H1 (cell line): ENCODE data around the gene SEMA3C. TPM values are rescaled to one million over a fixed set of nuclear protein-coding genes. Genes with fewer than 3 reads are reported as not detected.

Source experiments
- CTCF ChIA-PET: fragments of 300-600 bp; sonication (Branson Sonifier 250); formaldehyde crosslinking; loops from one replicate; lab custom pipeline; 2021; ENCODE audit not compliant: partially characterized antibody; lab: Charles Lee
- POLR2A ChIA-PET: fragments of 300-600 bp; sonication (Branson Sonifier 250); formaldehyde crosslinking; loops from one replicate; lab custom pipeline; 2021; ENCODE audit warnings: inconsistent platforms; ENCODE audit not compliant: partially characterized antibody; lab: Charles Lee
- DNase-seq, 2 experiments: peaks; one replicate each; pipeline versions ENCODE4 v3.0.0 to v3.0.0-alpha.2; 2010 to 2022; ENCODE audit warnings: low spot score in 2 of 2, low read depth in 1 of 2, mixed read lengths in 1 of 2
- FAIRE-seq: peaks from 2 replicates; lab custom pipeline; 2011; peaks lifted over from hg19 to GRCh38; lab: Jason Lieb, UNC
- H2AFZ ChIP-seq: 2 replicates; pipeline ENCODE4 v1.8.1; 2012; ENCODE audit warnings: low read length, inconsistent platforms
- H2AK5ac ChIP-seq: 2 replicates; pipeline ENCODE4 v1.6.1; 2013; ENCODE audit warnings: low read depth, low read length
- H2BK120ac ChIP-seq: replicated peaks from 2 replicates; pipeline ENCODE3; 2013; ENCODE audit warnings: low read depth, low read length, inconsistent platforms
- H2BK12ac ChIP-seq: 2 replicates; pipeline ENCODE4 v1.6.1; 2013; ENCODE audit warnings: low read depth, low read length
- H2BK15ac ChIP-seq: 2 replicates; pipeline ENCODE4 v1.6.1; 2013; ENCODE audit warnings: low read length
- H2BK20ac ChIP-seq: 2 replicates; pipeline ENCODE4 v1.6.1; 2013; ENCODE audit warnings: low read length
- H2BK5ac ChIP-seq: 2 replicates; pipeline ENCODE4 v1.6.1; 2013; ENCODE audit warnings: low read depth, low read length
- H3K14ac ChIP-seq: 2 replicates; pipeline ENCODE4 v1.6.1; 2013; ENCODE audit warnings: inconsistent platforms; ENCODE audit not compliant: insufficient read length
- H3K18ac ChIP-seq: 2 replicates; pipeline ENCODE4 v1.6.1; 2013; ENCODE audit warnings: low read length; ENCODE audit errors: extremely low read depth
- H3K23ac ChIP-seq: 2 replicates; pipeline ENCODE4 v1.6.1; 2013; ENCODE audit warnings: inconsistent platforms; ENCODE audit not compliant: insufficient read length
- H3K23me2 ChIP-seq: 2 replicates; pipeline ENCODE4 v1.6.1; 2013; ENCODE audit warnings: low read depth, low read length
- H3K27ac ChIP-seq: 2 replicates; pipeline ENCODE4 v1.6.1; 2011; ENCODE audit warnings: low read depth, low read length, inconsistent platforms
- H3K27me3 ChIP-seq, 4 experiments: replicated peaks in 1 of 4; 1 replicate in 1 of 4; 2 replicates in 3 of 4; pipeline versions ENCODE4 v1.6.1 to v1.8.1; 2011 to 2013; ENCODE audit warnings: low read length in 3 of 4, mild to moderate bottlenecking in 3 of 4, inconsistent platforms in 2 of 4, mixed read lengths in 2 of 4, moderate library complexity in 1 of 4; ENCODE audit not compliant: control insufficient read depth in 3 of 4, insufficient read depth in 3 of 4; ENCODE audit errors: extremely low read depth in 1 of 4
- H3K36me3 ChIP-seq, 4 experiments: 2 replicates each; pipeline versions ENCODE4 v1.6.1 to v1.8.1; 2011 to 2013; ENCODE audit warnings: mild to moderate bottlenecking in 4 of 4, low read length in 3 of 4, moderate library complexity in 2 of 4, control low read depth in 1 of 4, inconsistent platforms in 1 of 4; ENCODE audit not compliant: insufficient read depth in 4 of 4, control insufficient read depth in 2 of 4
- H3K4ac ChIP-seq: replicated peaks from 2 replicates; pipeline ENCODE3; 2013; ENCODE audit warnings: low read length, low read depth, mixed read lengths, inconsistent platforms; ENCODE audit not compliant: insufficient read length
- H3K4me1 ChIP-seq, 4 experiments: replicated peaks in 1 of 4; 1 replicate in 1 of 4; 2 replicates in 3 of 4; pipeline versions ENCODE4 v1.6.1 to v1.8.1; 2011 to 2013; ENCODE audit warnings: low read length in 3 of 4, inconsistent platforms in 2 of 4, mixed read lengths in 1 of 4; ENCODE audit not compliant: insufficient read depth in 4 of 4, control insufficient read depth in 3 of 4
- H3K4me2 ChIP-seq, 2 experiments: 2 replicates each; pipeline versions ENCODE4 v1.6.1 to v1.8.1; 2011 to 2013; ENCODE audit warnings: low read depth in 2 of 2, low read length in 2 of 2, control low read depth in 1 of 2, inconsistent platforms in 1 of 2, mild to moderate bottlenecking in 1 of 2; ENCODE audit not compliant: insufficient read depth in 1 of 2
- H3K4me3 ChIP-seq, 4 experiments: fragments of 200-600, 300-600 bp in 1 of 4; sonication (generic), shearing (Covaris generic), sonication (Bioruptor Twin) in 1 of 4; 2 replicates each; pipeline versions ENCODE4 v1.5.1 to v1.8.1; 2011 to 2016; ENCODE audit warnings: low read length in 4 of 4, low read depth in 3 of 4, control low read depth in 2 of 4, inconsistent platforms in 2 of 4, mild to moderate bottlenecking in 2 of 4, mixed read lengths in 1 of 4, moderate library complexity in 1 of 4; ENCODE audit not compliant: insufficient read depth in 2 of 4; ENCODE audit errors: extremely low read depth in 1 of 4
- H3K56ac ChIP-seq: replicated peaks from 2 replicates; pipeline ENCODE3; 2013; ENCODE audit warnings: low read depth, mild to moderate bottlenecking, mixed read lengths, low read length, inconsistent platforms; ENCODE audit not compliant: insufficient read length
- H3K79me1 ChIP-seq: 2 replicates; pipeline ENCODE4 v1.6.1; 2013; ENCODE audit warnings: low read depth, low read length, control low read depth
- H3K79me2 ChIP-seq, 2 experiments: 2 replicates each; pipeline versions ENCODE4 v1.6.1 to v1.8.1; 2012 to 2013; ENCODE audit warnings: low read length in 2 of 2, mild to moderate bottlenecking in 2 of 2, inconsistent platforms in 1 of 2; ENCODE audit not compliant: insufficient read depth in 2 of 2, control insufficient read depth in 1 of 2
- H3K9ac ChIP-seq, 4 experiments: replicated peaks in 1 of 4; 1 replicate in 1 of 4; 2 replicates in 3 of 4; pipeline versions ENCODE4 v1.6.1 to v1.8.1; 2011 to 2013; ENCODE audit warnings: low read depth in 3 of 4, low read length in 3 of 4, control low read depth in 2 of 4, mild to moderate bottlenecking in 2 of 4, moderate library complexity in 2 of 4, inconsistent platforms in 1 of 4; ENCODE audit errors: extremely low read depth in 1 of 4
- H3K9me3 ChIP-seq, 2 experiments: 2 replicates each; pipeline versions ENCODE4 v1.6.1 to v1.8.1; 2012 to 2013; ENCODE audit warnings: mild to moderate bottlenecking in 2 of 2, moderate library complexity in 2 of 2, control low read depth in 1 of 2, inconsistent platforms in 1 of 2, low read depth in 1 of 2, low read length in 1 of 2, mixed read lengths in 1 of 2; ENCODE audit not compliant: insufficient read depth in 2 of 2
- H4K20me1 ChIP-seq, 2 experiments: replicated peaks in 1 of 2; 2 replicates each; pipeline versions ENCODE3 to v1.8.1; 2011 to 2013; ENCODE audit warnings: inconsistent platforms in 2 of 2, low read length in 2 of 2, mild to moderate bottlenecking in 1 of 2; ENCODE audit not compliant: insufficient read depth in 2 of 2, control insufficient read depth in 1 of 2
- H4K5ac ChIP-seq: 2 replicates; pipeline ENCODE4 v1.6.1; 2013; ENCODE audit warnings: low read length, low read depth, mixed read lengths, inconsistent platforms; ENCODE audit not compliant: insufficient read length
- H4K8ac ChIP-seq: 2 replicates; pipeline ENCODE4 v1.8.0; 2013; ENCODE audit warnings: mild to moderate bottlenecking, moderate library complexity, low read length, inconsistent platforms; ENCODE audit not compliant: insufficient read depth; ENCODE audit errors: extremely low read depth
- H4K91ac ChIP-seq: replicated peaks from 2 replicates; pipeline ENCODE3; 2013; ENCODE audit warnings: low read length, mixed read lengths, inconsistent platforms; ENCODE audit not compliant: insufficient read length
- KDM5A ChIP-seq: fragments of 200-600 bp; IDR thresholded peaks from 2 replicates; pipeline ENCODE4 v1.7.1; 2012; ENCODE audit warnings: mild to moderate bottlenecking, low read length, inconsistent platforms, mixed read lengths
- SP1 ChIP-seq: IDR thresholded peaks from 2 replicates; pipeline ENCODE4 v1.6.1; 2011; ENCODE audit warnings: low read depth, low read length
- TAF1 ChIP-seq: IDR thresholded peaks from 2 replicates; pipeline ENCODE4 v1.6.1; 2011; ENCODE audit warnings: mild to moderate bottlenecking, low read depth, low read length
- TCF12 ChIP-seq: IDR thresholded peaks from 2 replicates; pipeline ENCODE4 v1.6.1; 2011; ENCODE audit warnings: low read depth, mild to moderate bottlenecking, low read length
- YY1 ChIP-seq: IDR thresholded peaks from 2 replicates; pipeline ENCODE4 v1.6.1; 2011; ENCODE audit warnings: low read depth, mild to moderate bottlenecking, low read length
- ZNF274 ChIP-seq: IDR thresholded peaks from 2 replicates; pipeline ENCODE4 v1.7.0; 2012; ENCODE audit warnings: low read length, borderline replicate concordance; ENCODE audit errors: extremely low read depth
- WGBS, 2 experiments: shearing (Covaris generic) in 1 of 2; methylation state at CpG; one replicate each; pipeline versions ENCODE4 v1.1.6 to v1.1.7; 2013 to 2015; ENCODE audit warnings: low lambda C conversion rate in 2 of 2, mixed read lengths in 2 of 2, inconsistent platforms in 1 of 2, low coverage in 1 of 2, missing lambda C conversion rate in 1 of 2; ENCODE audit not compliant: insufficient replicate concordance in 2 of 2, insufficient coverage in 1 of 2, insufficient read length in 1 of 2; ENCODE audit errors: extremely low coverage in 1 of 2, missing lambda C conversion rate in 1 of 2; 5-methylcytosine and 5-hydroxymethylcytosine counted together
- polyA plus RNA-seq, 7 experiments: library from polyadenylated mRNA; depleted of rRNA in 3 of 7; stranded (reverse) in 5 of 7; unstranded in 2 of 7; fragments of >200 nt in 5 of 7; fragments of 200-250 nt in 2 of 7; gene quantifications; 1 replicate in 5 of 7; 2 replicates in 1 of 7; 4 replicates in 1 of 7; pipeline versions ENCODE4 v1.2.1 to v1.2.3, GENCODE V29; 2011 to 2013; ENCODE audit warnings: missing spikeins in 2 of 7, mixed read lengths in 2 of 7
- total RNA-seq: library from RNA; stranded (reverse); fragmentation: NEBNext Ultra II Directional; extraction: Animal tissue kit (Norgen Biotek cat#: 25700); gene quantifications from 2 replicates; pipeline ENCODE4 v1.2.1, GENCODE V29; 2021
- TF ChIP-seq, protein P1 (sequence below): IDR thresholded peaks from 2 replicates; pipeline ENCODE4 v1.6.1; 2012; ENCODE audit warnings: low read length, inconsistent platforms
- TF ChIP-seq, protein P2 (sequence below): IDR thresholded peaks from 2 replicates; pipeline ENCODE4 v1.6.1; 2011; ENCODE audit warnings: low read depth, mild to moderate bottlenecking, low read length; ENCODE audit not compliant: insufficient read depth

Gene SEMA3C
- total and polyA plus RNA-seq, 2 of the 8 experiments (the other 6 are each of a cell fraction or from before 2014, with no cell fraction given) = 0.15 to 1.4 TPM

- Histone ChIP-seq H2AK5ac (no peak overlapping the region), H3K9ac (no peak overlapping the region), H3K23me2 (no peaks in the 10 kb centered on the region), H2BK20ac (no peak overlapping the region), H2BK15ac (no peak overlapping the region), H4K5ac (no peak overlapping the region), H3K4me3 (no peak overlapping the region), H3K36me3 (no peaks in the 10 kb centered on the region), H4K91ac (no peak overlapping the region), H4K8ac (no peak overlapping the region), H2AFZ (0 out of 2 replicates have a peak overlapping the region, but pooled peaks have one; percentile 66), H2BK12ac (no peak overlapping the region), H3K18ac (no peak overlapping the region), H3K23ac (no peak overlapping the region), H3K27ac (no peak overlapping the region), H4K20me1 (no peaks in the 10 kb centered on the region), H3K27me3 (no peaks in the 10 kb centered on the region), H3K79me2 (no peaks in the 10 kb centered on the region), H3K14ac (no peak overlapping the region), H2BK120ac (no peak overlapping the region), H3K9me3 (peaks cover 0 to 6% of the 10 kb centered on the region in 2 experiments; a peak in 2 of 4 replicates), H3K4ac (no peak overlapping the region), H3K4me2 (no peak overlapping the region), H3K79me1 (no peaks in the 10 kb centered on the region), H3K56ac (no peak overlapping the region), H2BK5ac (no peak overlapping the region), H3K4me1 (0 out of 7 replicates have a peak, but pooled peaks cover 0 to 3% (median 0%) of the 10 kb centered on the region in 4 experiments)
- TF ChIP-seq YY1 (no peak), SP1 (no peak), TAF1 (no peak), TCF12 (no peak), ZNF274 (no peak), KDM5A (no peak)
- TF ChIP-seq, protein P1, sequence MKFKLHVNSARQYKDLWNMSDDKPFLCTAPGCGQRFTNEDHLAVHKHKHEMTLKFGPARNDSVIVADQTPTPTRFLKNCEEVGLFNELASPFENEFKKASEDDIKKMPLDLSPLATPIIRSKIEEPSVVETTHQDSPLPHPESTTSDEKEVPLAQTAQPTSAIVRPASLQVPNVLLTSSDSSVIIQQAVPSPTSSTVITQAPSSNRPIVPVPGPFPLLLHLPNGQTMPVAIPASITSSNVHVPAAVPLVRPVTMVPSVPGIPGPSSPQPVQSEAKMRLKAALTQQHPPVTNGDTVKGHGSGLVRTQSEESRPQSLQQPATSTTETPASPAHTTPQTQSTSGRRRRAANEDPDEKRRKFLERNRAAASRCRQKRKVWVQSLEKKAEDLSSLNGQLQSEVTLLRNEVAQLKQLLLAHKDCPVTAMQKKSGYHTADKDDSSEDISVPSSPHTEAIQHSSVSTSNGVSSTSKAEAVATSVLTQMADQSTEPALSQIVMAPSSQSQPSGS = no peak
- TF ChIP-seq, protein P2, sequence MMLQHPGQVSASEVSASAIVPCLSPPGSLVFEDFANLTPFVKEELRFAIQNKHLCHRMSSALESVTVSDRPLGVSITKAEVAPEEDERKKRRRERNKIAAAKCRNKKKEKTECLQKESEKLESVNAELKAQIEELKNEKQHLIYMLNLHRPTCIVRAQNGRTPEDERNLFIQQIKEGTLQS = no peak
- 68% methylated on average over 2 of the region's 2 CpGs; no CpG with 5 or more reads in 1 of the 2 experiments for WGBS, 2 experiments
- FAIRE-seq (no peak), DNase-seq (no peak)
- POLR2A ChIA-PET = interaction anchor here (0.6 to 0.7 kb wide), 2 partner anchors 12 to 13 kb away, joined by 3 read pairs; no protein-coding TSS in a partner anchor
- CTCF ChIA-PET = interaction anchor here (0.9 to 1.0 kb wide), 3 partner anchors 8 to 545 kb away, joined by 3 read pairs; no protein-coding TSS in a partner anchor
Measured at GRCh38 chr7:80711531-80711930, 207.3 kb downstream of the SEMA3C start.
